ENCODE data around the gene UPK3A. TPM values are rescaled to one million over a fixed set of nuclear protein-coding genes. Genes with fewer than 3 reads are reported as not detected.

Gene UPK3A
- total and polyA plus RNA-seq, 2 of the 8 experiments (the other 6 are each of a cell fraction or from before 2014, with no cell fraction given): 0.35 to 1.7 TPM

DNA sequence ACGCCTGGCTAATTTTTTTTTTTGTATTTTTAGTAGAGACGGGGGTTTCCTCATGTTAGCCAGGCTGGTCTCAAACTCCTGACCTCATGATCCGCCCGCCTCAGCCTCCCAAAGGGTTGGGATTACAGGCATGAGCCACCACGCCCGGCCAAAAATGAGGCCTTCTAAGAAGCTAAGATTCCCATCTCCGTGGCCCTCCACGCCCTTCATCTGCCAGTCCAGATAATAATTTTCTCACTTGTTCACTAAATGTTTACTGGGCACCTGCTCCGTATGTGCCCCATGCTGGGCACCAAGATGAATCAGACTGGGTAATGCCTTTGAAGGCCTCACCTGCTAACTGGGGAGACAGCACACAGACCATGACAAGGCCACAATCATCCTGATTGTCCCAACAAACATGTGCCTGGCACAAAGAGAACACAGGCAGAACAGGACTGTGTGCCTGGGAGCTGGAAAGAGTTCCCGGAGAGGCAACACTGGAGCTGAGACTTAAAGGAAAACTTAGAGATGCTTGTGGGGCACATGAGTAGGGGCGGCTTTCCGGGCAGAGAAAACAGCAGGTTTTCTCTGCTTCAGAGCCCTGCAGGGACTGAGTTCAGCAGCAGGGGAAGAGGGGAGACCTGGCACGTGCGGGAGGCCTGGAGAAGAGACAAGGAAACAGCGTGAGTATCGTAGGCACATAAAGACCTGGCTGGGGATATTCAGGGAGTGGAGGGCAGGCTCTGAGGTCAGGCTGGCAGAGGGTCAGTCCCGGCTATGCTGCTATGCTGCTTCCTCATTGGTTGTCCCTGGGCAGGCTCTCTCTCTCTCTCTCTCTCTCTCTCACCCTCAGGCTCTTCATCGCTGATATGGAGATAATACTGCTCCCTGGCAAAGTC lies 46.4 kb upstream of the UPK3A start (continued):
- TF ChIP-seq HDAC2 (IDR thresholded peaks at IDR 0.05; ENCODE audit: borderline replicate concordance in 1 of 2, low read depth in 2 of 2, low read length in 2 of 2) (no peak), CTCF (IDR thresholded peaks at IDR 0.05; ENCODE audit: control extremely low read depth in 1 of 3, insufficient read depth in 1 of 3, low read depth in 1 of 3, low read length in 3 of 3) (no peak), SP2 (IDR thresholded peaks at IDR 0.05; ENCODE audit: low read length) (no peak), ZNF274 (IDR thresholded peaks at IDR 0.05; ENCODE audit: borderline replicate concordance, extremely low read depth, low read length) (no peak), POU5F1 (IDR thresholded peaks at IDR 0.05; ENCODE audit: low read depth, low read length) (no peak), FOSL1 (IDR thresholded peaks at IDR 0.05; ENCODE audit: insufficient read depth, low read depth, low read length) (no peak), RNF2 (IDR thresholded peaks at IDR 0.05; ENCODE audit: borderline replicate concordance, low read depth, low read length, missing control alignments, poor library complexity, severe bottlenecking) (no peak)
- TF ChIP-seq, protein P1, sequence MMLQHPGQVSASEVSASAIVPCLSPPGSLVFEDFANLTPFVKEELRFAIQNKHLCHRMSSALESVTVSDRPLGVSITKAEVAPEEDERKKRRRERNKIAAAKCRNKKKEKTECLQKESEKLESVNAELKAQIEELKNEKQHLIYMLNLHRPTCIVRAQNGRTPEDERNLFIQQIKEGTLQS (IDR thresholded peaks at IDR 0.05; ENCODE audit: insufficient read depth, low read depth, low read length): no peak
